GM12892 (cell line): ENCODE results near the gene MYO1D.

Experiments used
- POLR2A ChIP-seq: IDR thresholded peaks from 2 replicates; pipeline ENCODE4 v1.6.1; 2011; ENCODE audit warnings: low read depth, low read length, control low read depth
- TAF1 ChIP-seq: IDR thresholded peaks from 2 replicates; pipeline ENCODE4 v1.6.1; 2011; ENCODE audit warnings: low read depth, mild to moderate bottlenecking, control low read depth, low read length, borderline replicate concordance

DNA sequence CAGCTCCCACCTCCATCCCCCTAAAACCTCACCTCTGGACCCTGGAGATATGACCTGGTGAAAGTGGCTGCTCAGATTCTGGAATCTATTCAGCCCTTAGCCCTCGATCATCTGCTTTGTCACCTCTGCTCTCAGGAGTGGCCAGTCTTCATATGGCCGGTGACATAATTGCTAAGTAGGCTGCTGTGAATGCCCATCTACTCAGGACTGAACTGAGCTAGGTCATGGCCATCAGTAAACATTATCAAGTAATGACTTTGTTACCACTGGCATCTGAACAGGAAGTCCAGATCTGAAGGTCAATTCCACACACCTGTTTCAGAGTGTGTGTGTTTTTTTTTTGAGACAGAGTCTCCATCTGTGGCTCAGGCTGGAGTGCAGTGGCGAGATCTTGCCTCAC, 311.5 kb downstream of the MYO1D start:
- TF ChIP-seq POLR2A (no peak), TAF1 (no peak)
